HG02852 (cell line): Measurements from ENCODE around the gene PALD1.
A peak's percentile ranks its signal among the peaks of the same experiment; 100 is the strongest.

Experiments used
- ATAC-seq: cut with Tn5 transposase; IDR thresholded peaks from one replicate; pipeline ENCODE4 v1.9.1; 2021; ENCODE audit warnings: mild to moderate bottlenecking, moderate library complexity; ENCODE audit not compliant: unreplicated experiment

The PALD1 gene

GRCh38 chr10:70457759-70458305 is 20.7 kb upstream of the PALD1 start:
- ATAC-seq, result no peak

DNA sequence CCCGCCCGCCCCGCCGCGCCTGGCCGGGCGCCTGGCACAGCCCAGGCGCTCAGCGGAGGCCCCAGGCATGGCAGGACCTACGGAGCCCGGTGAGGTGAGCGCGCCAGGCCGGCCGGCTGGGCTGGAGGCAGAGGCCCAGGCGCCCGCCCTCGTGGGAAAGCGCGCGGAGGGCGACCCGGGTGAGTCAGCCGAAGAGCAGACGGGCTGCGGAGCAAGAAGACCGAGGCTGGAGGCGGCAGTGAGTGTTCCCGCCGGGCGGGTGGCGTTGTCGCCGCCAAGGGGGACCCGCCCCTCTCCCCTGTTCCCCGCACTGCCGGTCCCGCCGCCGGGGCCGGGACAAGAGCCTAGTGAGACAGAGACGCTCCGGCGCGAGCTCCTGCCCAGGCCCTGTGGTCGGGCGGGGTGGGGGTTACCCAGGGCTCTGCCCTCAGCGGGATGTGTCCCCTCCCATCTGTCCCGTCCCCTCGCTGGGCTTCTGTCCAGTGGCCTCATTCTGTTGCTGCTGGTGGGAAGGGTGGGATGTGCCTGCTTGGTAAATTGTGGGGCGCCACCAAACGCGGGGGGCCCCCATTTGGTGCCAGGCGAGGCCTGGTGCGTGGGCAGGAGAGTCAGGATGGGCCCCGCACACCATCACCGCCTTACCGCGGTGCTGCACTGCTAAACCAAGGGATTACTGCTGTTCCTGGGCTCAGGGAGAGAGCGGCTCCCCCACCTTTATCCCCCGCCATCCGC is 20.1 kb upstream of the PALD1 start:
- no peak for ATAC-seq

GRCh38 chr10:70459061-70459773 is 19.4 kb upstream of the PALD1 start:
- ATAC-seq, result no peak

GRCh38 chr10:70459774-70460490 is 18.6 kb upstream of the PALD1 start:
- ATAC-seq, result no peak

- peak; percentile 57 for ATAC-seq
Observed at GRCh38 chr10:70461397-70462348, 16.9 kb upstream of the PALD1 start.

DNA sequence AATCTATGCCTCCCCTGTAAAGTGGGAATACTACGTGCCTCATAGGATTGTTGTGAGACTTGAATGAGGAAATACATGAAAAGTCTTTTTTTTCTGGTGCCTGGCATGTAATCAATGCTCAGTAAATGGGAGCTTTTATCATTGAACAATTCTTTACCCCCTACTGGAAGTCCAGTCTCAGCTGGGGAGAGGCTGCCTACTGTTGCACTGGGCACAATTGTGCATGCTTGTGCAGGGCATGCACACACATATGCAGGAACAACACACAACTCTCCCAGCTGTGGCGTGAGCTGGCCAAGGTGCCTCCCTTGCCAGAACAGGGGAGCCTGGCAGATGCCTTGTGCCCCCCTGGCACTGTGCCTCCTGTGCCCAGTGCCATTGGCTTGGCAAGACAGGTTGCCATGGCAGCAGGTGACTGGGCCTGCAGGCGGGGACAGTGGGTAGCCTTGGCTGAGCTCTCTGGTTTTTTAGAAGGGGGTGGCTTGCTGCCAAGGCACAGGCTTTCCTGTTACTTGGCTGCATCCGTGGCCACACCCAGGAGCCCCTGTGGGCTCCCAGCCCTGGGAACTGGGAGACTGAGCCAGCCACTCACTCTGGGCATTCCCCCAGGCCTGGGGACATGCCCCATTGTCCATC is 16.1 kb upstream of the PALD1 start:
- ATAC-seq, result no peak

GRCh38 chr10:70465278-70465677 is 13.3 kb upstream of the PALD1 start:
- ATAC-seq, result no peak

- ATAC-seq, result no peak
Observed at GRCh38 chr10:70465832-70466231, 12.7 kb upstream of the PALD1 start.

GRCh38 chr10:70466951-70467350 is 11.6 kb upstream of the PALD1 start:
- ATAC-seq, result no peak

DNA sequence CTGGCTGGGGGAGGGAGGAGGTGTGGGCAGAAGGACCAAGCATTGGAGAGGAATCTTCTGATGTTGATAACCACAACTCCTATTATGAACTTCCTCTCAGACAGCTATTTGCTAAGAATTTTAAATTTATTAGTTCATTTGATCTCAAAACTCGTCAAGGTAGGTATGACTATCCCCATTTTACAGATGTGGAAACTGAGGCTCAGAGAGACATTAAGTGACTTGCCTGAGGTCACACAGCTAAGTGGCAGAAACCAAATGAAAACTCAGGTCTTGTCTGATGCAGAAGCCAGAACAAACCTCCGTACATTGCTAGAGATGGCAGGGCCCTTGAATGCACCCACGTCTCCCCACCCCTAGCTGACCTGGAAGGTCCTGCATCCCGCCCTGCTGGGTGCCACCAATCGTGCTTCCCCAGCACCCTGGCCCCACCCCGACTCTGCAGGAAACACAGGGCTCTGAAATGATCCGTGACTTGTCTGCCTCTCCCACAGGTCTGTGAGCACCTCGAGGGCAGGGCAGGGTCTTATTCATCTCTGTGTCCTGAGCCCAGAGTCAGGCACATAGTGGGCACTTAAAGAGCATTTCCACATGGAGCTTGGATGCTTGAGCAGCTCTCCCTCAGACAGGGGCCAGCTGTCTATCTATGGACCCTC is 5.6 kb upstream of the PALD1 start:
- no peak for ATAC-seq

DNA sequence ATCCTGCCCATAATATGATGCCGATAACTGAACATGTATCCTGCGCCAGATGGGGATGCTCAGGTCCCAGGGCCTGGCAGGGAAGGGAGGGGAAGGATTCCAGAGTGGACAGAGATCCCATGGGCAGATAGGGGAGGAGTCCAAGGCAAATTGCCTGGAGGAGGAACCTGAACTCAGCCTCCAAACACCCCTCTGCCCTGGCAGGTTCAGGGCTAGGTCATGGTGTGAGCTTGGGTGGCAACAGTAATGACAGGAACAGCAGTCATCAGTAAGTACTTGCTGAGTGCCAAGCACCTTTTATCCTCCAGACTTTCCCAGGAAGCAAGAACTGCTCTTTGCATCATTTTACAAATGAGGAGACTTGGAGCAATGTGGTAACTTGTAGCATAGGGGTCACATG is 3.8 kb upstream of the PALD1 start:
- no peak for ATAC-seq

GRCh38 chr10:70475661-70476060 is 2.9 kb upstream of the PALD1 start:
- ATAC-seq, result no peak

DNA sequence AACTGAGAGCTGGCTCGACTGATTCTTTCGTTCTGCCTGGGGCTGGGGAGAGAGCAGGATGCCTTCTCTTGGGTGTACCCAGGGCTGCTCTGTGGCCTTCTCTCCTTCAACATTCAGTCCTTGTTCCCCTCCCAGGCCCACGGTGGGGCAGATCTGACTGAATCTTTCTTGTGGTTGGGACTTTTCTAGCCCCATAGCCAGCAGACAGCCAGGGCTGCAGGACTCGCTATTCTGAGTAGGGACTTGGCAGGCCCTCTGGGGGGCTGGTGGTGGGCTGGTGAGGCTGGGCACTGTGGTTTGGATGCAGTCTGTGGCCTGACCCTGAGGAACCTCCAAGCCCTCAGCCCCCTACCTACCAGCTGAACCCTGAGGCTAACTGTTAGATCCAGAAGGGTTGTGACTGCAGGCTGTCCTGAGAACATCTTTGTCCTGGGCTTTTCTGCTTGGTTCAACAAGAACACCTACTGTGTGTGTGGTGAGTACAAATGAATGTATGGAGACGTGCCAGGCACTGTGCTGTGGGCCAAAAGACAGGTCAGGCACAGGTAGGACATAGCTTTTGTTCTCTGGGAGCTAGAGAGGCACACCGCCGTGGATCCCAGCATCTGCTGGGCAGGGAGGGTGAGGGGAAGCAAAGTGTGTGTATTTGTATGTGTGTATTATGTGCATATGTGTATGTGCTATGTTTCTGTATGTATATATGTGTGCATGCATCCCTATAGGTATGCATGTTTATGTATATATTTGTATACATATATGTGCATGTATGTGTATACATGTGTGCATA is 2.1 kb upstream of the PALD1 start:
- ATAC-seq, result no peak

- ATAC-seq, result no peak
Observed at GRCh38 chr10:70477661-70478162, 855 bp upstream of the PALD1 start.

- ATAC-seq, result no peak
Observed at GRCh38 chr10:70479165-70479581, 606 bp downstream of the PALD1 start.

- ATAC-seq, result no peak
Observed at GRCh38 chr10:70479626-70480238, 1.2 kb downstream of the PALD1 start.

- no peak for ATAC-seq
Observed at GRCh38 chr10:70480239-70480861, 1.8 kb downstream of the PALD1 start.

GRCh38 chr10:70481105-70481504 is 2.5 kb downstream of the PALD1 start:
- no peak for ATAC-seq
